SK-N-SH treated with all-trans-retinoic acid at 6 μM for 48 hours (cell line): ENCODE data around the gene SPTB.

Source experiments
- CREB5 ChIP-seq: fragments of 250-450 bp; sonication (Bioruptor Pico); IDR thresholded peaks from 2 replicates; pipeline ENCODE4 v1.5.1; 2020; ENCODE audit warnings: low read depth, mild to moderate bottlenecking, moderate library complexity
- CSRNP3 ChIP-seq: fragments of 250-450 bp; sonication (Bioruptor Pico); IDR thresholded peaks from 2 replicates; pipeline ENCODE4 v1.5.1; 2021; ENCODE audit warnings: mild to moderate bottlenecking, moderate library complexity

GRCh38 chr14:64743061-64743460 is 136.6 kb downstream of the SPTB start:
- no peak for TF ChIP-seq CREB5
- no peak for TF ChIP-seq CSRNP3
